ENCODE measurements around the gene HPSE2. TPM values are rescaled to one million over a fixed set of nuclear protein-coding genes. Genes with fewer than 3 reads are reported as not detected.
"Not testable (repeated sequence)": the region's sequence is repeated elsewhere in the genome, so short reads cannot be mapped to it uniquely, and the experiment has no call there.

HPSE2 gene
- total RNA-seq, 1 experiment from 2014 or later, result not detected

DNA sequence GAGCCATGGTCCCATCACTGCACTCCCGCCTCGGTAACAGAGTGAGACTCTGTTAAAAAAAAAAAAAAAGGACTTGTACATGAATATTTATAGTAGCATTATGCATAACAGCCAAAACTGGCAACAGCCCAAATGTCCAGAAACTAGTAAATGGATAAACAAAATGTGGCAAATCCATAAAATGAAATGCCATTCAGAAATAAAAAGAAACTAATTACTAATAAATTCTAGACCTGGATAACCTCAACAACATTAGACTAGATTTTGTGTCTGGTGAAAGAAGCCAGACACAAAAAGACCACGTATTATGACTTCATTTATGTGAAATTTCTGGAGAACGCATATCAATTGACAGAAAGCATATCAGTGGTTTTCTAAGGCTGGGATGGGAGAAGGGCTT lies 74.5 kb downstream of the HPSE2 start:
- no peak for DNase-seq (ENCODE audit: low spot score)

- no peak for DNase-seq (ENCODE audit: low spot score)
Measured at GRCh38 chr10:99143651-99144050, 92.0 kb downstream of the HPSE2 start.

DNA sequence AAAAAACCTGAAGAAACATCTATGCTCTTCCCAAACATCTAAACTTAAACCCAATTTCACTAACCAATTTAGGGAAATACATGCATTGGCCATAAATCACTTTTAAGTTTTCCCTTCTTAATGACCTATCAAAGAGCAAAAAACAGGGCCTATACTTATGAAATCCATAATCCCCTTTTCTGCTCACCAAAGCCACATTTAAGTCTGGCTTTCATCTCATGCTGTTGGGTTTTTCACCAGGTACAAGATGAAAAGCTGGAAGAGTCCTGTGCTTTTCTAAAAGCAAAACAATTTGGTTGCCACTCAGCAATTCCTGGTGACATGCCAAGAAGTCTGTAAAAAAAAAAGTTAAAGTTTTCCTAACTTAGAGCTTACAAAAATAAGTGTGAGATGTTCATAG lies 92.6 kb downstream of the HPSE2 start:
- no peak for DNase-seq (ENCODE audit: low spot score)

GRCh38 chr10:99132897-99133296 lies 102.8 kb downstream of the HPSE2 start:
- DNase-seq (ENCODE audit: low spot score), result not testable (repeated sequence)

DNA sequence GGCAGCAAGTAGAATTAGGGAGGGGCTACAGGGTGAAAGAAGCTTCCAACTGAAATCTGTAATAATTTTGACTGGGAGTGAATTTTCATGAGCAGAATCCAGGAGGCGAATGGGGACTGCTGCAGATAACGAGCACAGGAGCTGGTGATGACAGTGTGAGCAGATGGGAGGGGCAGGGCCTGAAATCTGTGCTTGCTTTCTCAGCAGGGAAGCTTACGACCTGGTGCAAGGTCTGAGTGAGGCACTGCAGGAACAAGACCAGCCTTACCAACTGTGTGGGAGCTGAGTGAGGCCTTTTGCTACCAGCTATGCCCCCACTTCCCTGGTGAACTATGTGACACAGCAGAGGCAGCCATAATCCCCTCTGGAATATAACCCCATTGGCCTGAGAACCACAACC lies 109.8 kb downstream of the HPSE2 start:
- DNase-seq (ENCODE audit: low spot score), result no peak

GRCh38 chr10:99124376-99124775 lies 111.3 kb downstream of the HPSE2 start:
- DNase-seq (ENCODE audit: low spot score), result no peak

- DNase-seq (ENCODE audit: low spot score), result no peak
Measured at GRCh38 chr10:99123851-99124250, 111.8 kb downstream of the HPSE2 start.

- no peak for DNase-seq (ENCODE audit: low spot score)
Measured at GRCh38 chr10:99123336-99123735, 112.3 kb downstream of the HPSE2 start.

- DNase-seq (ENCODE audit: low spot score), result no peak
Measured at GRCh38 chr10:99119258-99119748, 116.3 kb downstream of the HPSE2 start.

- no peak for DNase-seq (ENCODE audit: low spot score)
Measured at GRCh38 chr10:99115703-99116102, 119.9 kb downstream of the HPSE2 start.

- no peak for DNase-seq (ENCODE audit: low spot score)
Measured at GRCh38 chr10:99085358-99085757, 150.3 kb downstream of the HPSE2 start.

DNA sequence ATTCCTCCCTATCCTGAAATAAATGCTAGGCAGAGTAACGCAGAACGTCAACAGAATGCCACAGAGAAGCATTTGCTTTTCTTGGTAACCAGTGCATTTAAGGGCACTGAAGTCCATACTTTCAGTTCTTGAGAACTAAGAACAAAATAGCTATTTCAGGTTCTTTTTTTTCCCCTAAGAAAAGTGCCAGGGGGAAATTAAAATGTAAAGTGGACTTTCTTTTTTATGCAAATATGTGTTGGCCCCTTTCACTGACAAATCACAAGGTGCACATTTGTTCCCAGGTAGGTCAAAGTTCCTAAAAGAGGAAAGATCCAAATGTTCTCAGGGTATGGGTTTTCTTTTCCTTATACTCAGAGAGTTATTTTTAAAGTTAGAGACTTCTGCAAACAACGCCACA lies 151.5 kb downstream of the HPSE2 start:
- DNase-seq (ENCODE audit: low spot score), result no peak

DNA sequence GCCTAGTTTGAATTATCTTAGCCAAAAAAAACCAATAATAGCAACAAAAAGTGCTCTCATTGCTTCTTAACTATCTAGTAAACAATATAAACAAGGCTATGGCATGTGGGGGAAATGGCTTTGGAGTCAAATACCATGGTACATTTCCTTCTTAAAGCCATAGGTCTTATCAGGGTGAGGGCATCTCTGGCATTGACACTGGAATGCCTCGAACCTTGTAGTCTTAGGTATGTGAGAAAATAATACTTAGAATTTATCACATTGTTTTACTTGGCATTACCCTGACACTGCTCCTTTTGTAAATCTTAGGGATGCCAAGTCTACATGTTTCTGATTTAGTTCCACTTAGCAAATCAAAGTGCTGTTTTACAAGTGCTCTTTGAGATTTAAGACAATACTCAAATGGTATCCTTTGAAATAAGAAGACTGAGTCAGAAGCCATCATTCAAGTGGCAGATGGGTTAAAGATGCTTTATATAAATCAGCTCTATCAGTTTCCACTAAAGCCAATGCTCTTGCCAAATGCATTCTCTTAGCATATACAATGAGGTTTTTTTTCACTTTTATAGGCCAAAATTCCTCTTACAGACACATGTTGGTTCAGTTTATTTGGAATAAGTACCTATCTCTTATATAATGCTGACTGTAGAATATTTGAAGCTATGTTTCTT lies 155.2 kb downstream of the HPSE2 start:
- DNase-seq (ENCODE audit: low spot score), result no peak

GRCh38 chr10:99062591-99062990 lies 173.1 kb downstream of the HPSE2 start:
- DNase-seq (ENCODE audit: low spot score), result no peak

- no peak for DNase-seq (ENCODE audit: low spot score)
Measured at GRCh38 chr10:99058762-99059161, 176.9 kb downstream of the HPSE2 start.

DNA sequence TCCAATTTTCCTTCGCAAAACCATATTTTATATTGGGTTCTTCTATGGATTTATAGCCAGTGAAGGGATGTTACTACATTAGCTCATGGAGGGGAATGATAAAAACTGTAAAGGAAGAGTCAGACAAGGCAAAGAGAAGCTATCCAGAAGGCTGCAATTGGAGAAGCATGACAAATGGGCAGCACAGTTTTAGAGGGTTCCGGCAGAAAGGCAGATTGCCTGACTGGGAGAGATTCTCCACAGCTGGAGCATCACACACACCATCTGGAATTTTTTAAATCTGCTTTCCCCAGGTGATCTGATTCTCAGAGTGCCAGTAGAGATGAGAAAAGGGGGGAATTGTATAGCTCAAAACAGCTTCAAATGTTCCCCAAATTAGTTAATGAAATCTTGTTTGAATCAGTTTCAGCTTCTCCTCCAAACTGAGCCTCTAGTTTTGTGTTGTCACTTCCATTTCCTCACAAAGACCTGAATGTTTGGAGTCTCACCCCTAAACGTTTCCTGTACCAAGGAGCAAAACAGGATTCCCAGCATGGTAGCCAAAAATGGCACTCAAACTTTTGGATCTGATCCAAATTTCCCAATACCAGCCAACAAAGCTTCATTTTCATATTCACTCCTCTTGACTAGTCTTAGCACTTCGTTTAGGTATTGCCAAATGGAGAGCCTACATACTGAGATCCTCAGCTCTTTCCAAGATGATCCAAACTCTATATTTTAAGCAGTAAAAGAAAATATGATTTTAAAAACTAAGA lies 177.5 kb downstream of the HPSE2 start:
- no peak for DNase-seq (ENCODE audit: low spot score)

DNA sequence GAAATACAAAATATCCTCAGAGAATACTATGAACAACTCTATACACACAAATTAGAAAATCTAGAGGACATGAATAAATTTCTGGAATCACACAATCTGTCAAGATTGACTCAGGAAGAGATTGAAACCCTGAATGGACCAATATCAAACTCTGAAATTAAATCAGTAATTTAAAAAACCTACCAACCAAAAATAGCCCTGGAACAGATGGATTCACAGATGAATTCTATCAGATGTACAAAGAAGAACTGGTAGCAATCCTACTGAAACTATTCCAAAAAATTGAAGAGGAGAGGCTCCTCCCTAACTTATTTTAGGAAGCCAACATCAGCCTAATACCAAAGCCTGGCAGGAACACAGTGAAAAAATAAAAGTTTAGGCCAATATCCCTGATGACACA lies 190.0 kb downstream of the HPSE2 start:
- DNase-seq (ENCODE audit: low spot score), result no peak

GRCh38 chr10:99042051-99042771 lies 193.4 kb downstream of the HPSE2 start:
- DNase-seq (ENCODE audit: low spot score), result no peak

DNA sequence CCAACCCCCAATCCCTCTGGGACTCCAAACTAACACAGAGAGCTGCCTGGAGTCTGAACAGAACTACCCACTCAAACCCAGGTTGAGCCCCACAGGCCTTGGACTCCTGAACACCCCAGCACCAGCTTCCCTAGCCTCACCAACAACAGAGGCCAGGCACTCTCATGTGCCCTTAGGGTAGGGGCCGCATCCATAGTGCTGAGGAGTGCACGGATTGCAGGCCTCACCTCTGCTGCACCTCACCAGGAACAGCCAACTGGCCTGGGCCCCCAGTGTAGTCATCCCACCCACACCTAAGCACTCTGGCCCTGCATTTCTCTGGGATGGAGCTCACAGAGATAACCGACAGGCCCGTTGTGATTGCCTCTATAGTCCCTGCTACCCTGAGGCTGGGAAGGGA lies 194.2 kb downstream of the HPSE2 start:
- DNase-seq (ENCODE audit: low spot score), result no peak

GRCh38 chr10:99013885-99014284 lies 221.8 kb downstream of the HPSE2 start:
- no peak for DNase-seq (ENCODE audit: low spot score)

- DNase-seq (ENCODE audit: low spot score), result no peak
Measured at GRCh38 chr10:99010286-99010685, 225.4 kb downstream of the HPSE2 start.

- no peak for DNase-seq (ENCODE audit: low spot score)
Measured at GRCh38 chr10:99008054-99008453, 227.6 kb downstream of the HPSE2 start.

GRCh38 chr10:99007457-99007856 lies 228.2 kb downstream of the HPSE2 start:
- no peak for DNase-seq (ENCODE audit: low spot score)

Data from A172 (cell line).